ENCODE results near the gene SPTBN1. TPM values are rescaled to one million over a fixed set of nuclear protein-coding genes. Genes with fewer than 3 reads are reported as not detected.

SPTBN1 gene
- total and polyA plus RNA-seq, 2 of the 4 experiments (the other 2 are of a cell fraction), result 49.1 to 241 TPM

DNA sequence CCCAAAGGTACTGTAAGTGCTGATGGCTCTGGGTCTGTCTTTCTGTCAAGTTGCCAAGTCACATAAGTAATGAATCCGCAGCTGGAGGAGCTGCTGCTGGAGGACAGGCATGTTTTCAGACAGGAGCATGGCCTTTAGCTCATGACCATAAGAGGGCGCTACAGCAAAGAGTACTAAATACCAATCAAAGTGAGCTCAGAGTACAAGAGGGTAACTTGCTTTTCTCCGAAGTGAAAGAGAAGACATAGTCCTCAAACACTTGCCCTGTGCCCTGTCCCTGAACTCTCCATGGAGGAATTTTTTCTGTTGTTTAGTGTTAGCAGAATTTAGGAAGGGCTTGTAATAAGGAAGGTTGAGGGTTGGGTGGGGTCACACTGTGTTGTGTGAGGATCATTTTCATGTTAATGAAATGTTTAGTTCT, 209.3 kb downstream of the SPTBN1 start:
- Histone ChIP-seq H3K23ac (ENCODE audit: low read depth, low read length) (no peak overlapping the region; the same call in 1 of the 2 replicates), H3K18ac (ENCODE audit: low read depth, low read length) (no peak overlapping the region), H3K4me1 (ENCODE audit: control insufficient read depth, insufficient read depth, low read length) (peaks cover 17% of the 10 kb centered on the region), H3K56ac (ENCODE audit: extremely low read depth, insufficient read depth, low read length) (no peak overlapping the region), H3K9me1 (ENCODE audit: insufficient read depth, low read length) (peaks cover 18% of the 10 kb centered on the region), H2AK9ac (replicated peaks; ENCODE audit: low read depth, low read length, poor library complexity) (no peak overlapping the region), H3K9ac (ENCODE audit: low read depth, low read length) (no peak overlapping the region), H3K27ac (ENCODE audit: insufficient read depth, low read length) (no peak overlapping the region), H2BK20ac (ENCODE audit: low read depth, low read length) (peak overlapping the region; percentile 9; the same call in 1 of the 2 replicates), H3K4ac (ENCODE audit: low read depth, low read length) (peak overlapping the region; percentile 76; the same call in 1 of the 2 replicates), H3K36me3 (ENCODE audit: control insufficient read depth, insufficient read depth, low read length) (peaks cover 38% of the 10 kb centered on the region), H2BK120ac (ENCODE audit: low read depth, low read length) (peak overlapping the region; percentile 76; the same call in 1 of the 2 replicates), H2BK15ac (ENCODE audit: low read depth, low read length) (no peak overlapping the region), H3K27me3 (ENCODE audit: control insufficient read depth, insufficient read depth, low read length) (no peaks in the 10 kb centered on the region), H4K91ac (ENCODE audit: insufficient read depth, low read depth, low read length) (peak overlapping the region; percentile 2; the same call in 1 of the 2 replicates), H2BK5ac (ENCODE audit: low read depth, low read length, poor library complexity, severe bottlenecking) (peak overlapping the region; percentile 73), H3K14ac (replicated peaks; ENCODE audit: low read depth, low read length) (peak overlapping the region; percentile 81), H2AFZ (replicated peaks; ENCODE audit: low read length, poor library complexity) (no peak overlapping the region), H2AK5ac (ENCODE audit: low read depth, low read length) (no peak overlapping the region), H3K79me1 (ENCODE audit: low read depth in 1 of 2, low read length in 2 of 2) (peaks cover 16 to 55% of the 10 kb centered on the region in 2 experiments; a peak in 3 of 4 replicates), H3K9me3 (ENCODE audit: control insufficient read depth, insufficient read depth, low read length) (no peaks in the 10 kb centered on the region), H4K8ac (ENCODE audit: low read depth in 2 of 2, low read length in 2 of 2) (peak overlapping the region; percentile 16 to 22; a peak in 1 of 4 replicates), H4K20me1 (ENCODE audit: insufficient read depth, low read length) (peaks cover 13% of the 10 kb centered on the region; the same call in 1 of the 2 replicates), H3K4me2 (ENCODE audit: low read depth, low read length) (no peak overlapping the region), H4K5ac (ENCODE audit: low read depth, low read length) (no peak overlapping the region), H3K4me3 (ENCODE audit: insufficient read depth, low read depth, low read length) (no peak overlapping the region)
- ATAC-seq (ENCODE audit: low read depth), result no peak
- dilution Hi-C loops (cut with HindIII; ENCODE audit: low sequenced_read_pairs, unreplicated experiment) (no loop called here), in situ Hi-C loops (cut with MboI; ENCODE audit: low sequenced_read_pairs) (no loop called here), intact Hi-C loops (cut with micrococcal nuclease) (loop anchor here (2.0 kb wide), 1 partner anchor 39 kb away; no protein-coding TSS in a partner anchor)
- peak; percentile 29; the same call in 1 of the 2 replicates for TF ChIP-seq RAD21 (IDR thresholded peaks at IDR 0.05; ENCODE audit: low read length)
- no peak for TF ChIP-seq RCOR1 (IDR thresholded peaks at IDR 0.05; ENCODE audit: insufficient replicate concordance, low read length)
- TF ChIP-seq, protein P1, sequence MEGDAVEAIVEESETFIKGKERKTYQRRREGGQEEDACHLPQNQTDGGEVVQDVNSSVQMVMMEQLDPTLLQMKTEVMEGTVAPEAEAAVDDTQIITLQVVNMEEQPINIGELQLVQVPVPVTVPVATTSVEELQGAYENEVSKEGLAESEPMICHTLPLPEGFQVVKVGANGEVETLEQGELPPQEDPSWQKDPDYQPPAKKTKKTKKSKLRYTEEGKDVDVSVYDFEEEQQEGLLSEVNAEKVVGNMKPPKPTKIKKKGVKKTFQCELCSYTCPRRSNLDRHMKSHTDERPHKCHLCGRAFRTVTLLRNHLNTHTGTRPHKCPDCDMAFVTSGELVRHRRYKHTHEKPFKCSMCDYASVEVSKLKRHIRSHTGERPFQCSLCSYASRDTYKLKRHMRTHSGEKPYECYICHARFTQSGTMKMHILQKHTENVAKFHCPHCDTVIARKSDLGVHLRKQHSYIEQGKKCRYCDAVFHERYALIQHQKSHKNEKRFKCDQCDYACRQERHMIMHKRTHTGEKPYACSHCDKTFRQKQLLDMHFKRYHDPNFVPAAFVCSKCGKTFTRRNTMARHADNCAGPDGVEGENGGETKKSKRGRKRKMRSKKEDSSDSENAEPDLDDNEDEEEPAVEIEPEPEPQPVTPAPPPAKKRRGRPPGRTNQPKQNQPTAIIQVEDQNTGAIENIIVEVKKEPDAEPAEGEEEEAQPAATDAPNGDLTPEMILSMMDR (conservative IDR thresholded peaks at IDR 0.05; ENCODE audit: low read depth, low read length), result peak; percentile 45
- TF ChIP-seq SMC3 (IDR thresholded peaks at IDR 0.05; ENCODE audit: low read depth, low read length), result no peak
- TF ChIP-seq, protein P2, sequence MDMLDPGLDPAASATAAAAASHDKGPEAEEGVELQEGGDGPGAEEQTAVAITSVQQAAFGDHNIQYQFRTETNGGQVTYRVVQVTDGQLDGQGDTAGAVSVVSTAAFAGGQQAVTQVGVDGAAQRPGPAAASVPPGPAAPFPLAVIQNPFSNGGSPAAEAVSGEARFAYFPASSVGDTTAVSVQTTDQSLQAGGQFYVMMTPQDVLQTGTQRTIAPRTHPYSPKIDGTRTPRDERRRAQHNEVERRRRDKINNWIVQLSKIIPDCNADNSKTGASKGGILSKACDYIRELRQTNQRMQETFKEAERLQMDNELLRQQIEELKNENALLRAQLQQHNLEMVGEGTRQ (IDR thresholded peaks at IDR 0.05; ENCODE audit: low read depth, low read length), result no peak
- no peak for TF ChIP-seq RFX5 (IDR thresholded peaks at IDR 0.05; ENCODE audit: low read depth, low read length)
- TF ChIP-seq MXI1 (IDR thresholded peaks at IDR 0.05; ENCODE audit: borderline replicate concordance, low read depth, low read length), result no peak
- no peak for TF ChIP-seq CHD1 (IDR thresholded peaks at IDR 0.05; ENCODE audit: low read depth, low read length)
- POLR2A ChIA-PET (ENCODE audit: unreplicated experiment), result interaction anchor here (0.6 to 1.2 kb wide), 2 partner anchors 39 to 685 kb away, joined by 4 to 5 read pairs; no protein-coding TSS in a partner anchor
- CTCF ChIA-PET, result interaction anchor here (0.6 to 2.4 kb wide), 8 partner anchors 10 to 173 kb away, joined by 3 to 13 read pairs (median 4); no protein-coding TSS in a partner anchor
- no TSS peak for BruUV-seq (replicated peaks)
- 60% methylated on average over 1 of the region's 3 CpGs; no CpG with 5 or more reads in 1 of the 2 experiments for WGBS, 2 experiments (ENCODE audit: extremely low coverage in 2 of 2, insufficient read length in 1 of 2)
- DNase-seq, result peak; percentile 68

All from IMR-90 (cell line).